B cell (primary cell): ENCODE results near the gene POLR3B. TPM values are rescaled to one million over a fixed set of nuclear protein-coding genes. Genes with fewer than 3 reads are reported as not detected.
"Not testable (repeated sequence)": the region's sequence is repeated elsewhere in the genome, so short reads cannot be mapped to it uniquely, and the experiment has no call there.

Source experiments
- ATAC-seq: fragments of 200-7000 bp; cut with Tn5 transposase; one replicate; pipeline ENCODE4 v1.10.0; 2021; ENCODE audit warnings: low read depth, mild to moderate bottlenecking, moderate number of reproducible peaks, moderate library complexity
- CTCF ChIA-PET: fragments of 350-600 bp; sonication (Branson Sonifier 250); formaldehyde crosslinking; loops from one replicate; lab custom pipeline; 2021; ENCODE audit warnings: antibody characterized with exemption, inconsistent platforms; lab: Charles Lee
- POLR2A ChIA-PET: fragments of 350-600 bp; sonication (Branson Sonifier 250); formaldehyde crosslinking; loops from one replicate; lab custom pipeline; 2021; ENCODE audit warnings: antibody characterized with exemption; lab: Charles Lee
- DNase-seq: peaks from one replicate; pipeline ENCODE4 v3.0.0; 2013
- H2AFZ ChIP-seq: 2 replicates; pipeline ENCODE4 v1.6.1; 2012; ENCODE audit warnings: mild to moderate bottlenecking, low read depth, low read length; ENCODE audit not compliant: insufficient read depth, poor library complexity, severe bottlenecking
- H3K27ac ChIP-seq, 2 donors: 1 replicate in 1 of 2; 2 replicates in 1 of 2; pipeline ENCODE4 v1.5.1; 2012 to 2013; ENCODE audit warnings: low read length in 2 of 2, mild to moderate bottlenecking in 2 of 2, moderate library complexity in 1 of 2
- H3K27me3 ChIP-seq, 4 experiments: fragments of 200-600 bp in 1 of 4; sonication (generic) in 1 of 4; replicated peaks in 1 of 4; 1 replicate in 2 of 4; 2 replicates in 2 of 4; pipeline versions ENCODE4 v1.6.1 to v1.7.0; 2013 to 2016; ENCODE audit warnings: low read length in 3 of 4, mild to moderate bottlenecking in 2 of 4, mixed read lengths in 1 of 4, moderate library complexity in 1 of 4; ENCODE audit not compliant: insufficient read depth in 4 of 4, control insufficient read depth in 3 of 4; ENCODE audit errors: control extremely low read depth in 1 of 4
- H3K36me3 ChIP-seq, 2 experiments: replicated peaks in 1 of 2; 1 replicate in 1 of 2; 2 replicates in 1 of 2; pipeline versions ENCODE4 v1.6.1 to v1.7.1; 2013; ENCODE audit warnings: low read length in 1 of 2; ENCODE audit not compliant: insufficient read depth in 2 of 2, control insufficient read depth in 1 of 2; ENCODE audit errors: control extremely low read depth in 1 of 2, extremely low read depth in 1 of 2
- H3K4me1 ChIP-seq, 2 donors: fragments of 200-600 bp in 1 of 2; sonication (generic) in 1 of 2; 1 replicate in 1 of 2; 2 replicates in 1 of 2; pipeline versions ENCODE4 v1.5.1 to v1.6.1; 2013 to 2017; ENCODE audit warnings: low read length in 2 of 2; ENCODE audit not compliant: control insufficient read depth in 2 of 2, insufficient read depth in 2 of 2
- H3K4me2 ChIP-seq: replicated peaks from 2 replicates; pipeline ENCODE3; 2012; ENCODE audit warnings: mild to moderate bottlenecking, low read depth, low read length; ENCODE audit not compliant: poor library complexity, severe bottlenecking
- H3K4me3 ChIP-seq, 5 experiments: fragments of 200-600 bp in 1 of 5; sonication (generic) in 1 of 5; 1 replicate in 3 of 5; 2 replicates in 2 of 5; pipeline versions ENCODE4 v1.5.1 to v1.7.0; 2011 to 2016; ENCODE audit warnings: low read length in 4 of 5, mild to moderate bottlenecking in 4 of 5, low read depth in 2 of 5, control low read depth in 1 of 5, moderate library complexity in 1 of 5; ENCODE audit not compliant: insufficient read depth in 1 of 5; ENCODE audit errors: control extremely low read depth in 1 of 5, extremely low read depth in 1 of 5
- H3K79me2 ChIP-seq: fragments of 200-600 bp; sonication (generic); one replicate; pipeline ENCODE4 v1.6.0; 2016; ENCODE audit warnings: low read length; ENCODE audit not compliant: control insufficient read depth, insufficient read depth
- H3K9ac ChIP-seq: fragments of 200-600 bp; sonication (generic); 2 replicates; pipeline ENCODE4 v1.6.1; 2017; ENCODE audit warnings: mild to moderate bottlenecking, low read length, moderate library complexity
- H3K9me3 ChIP-seq, 3 donors: one replicate each; pipeline versions ENCODE4 v1.6.1 to v1.7.1; 2013; ENCODE audit warnings: low read length in 2 of 3; ENCODE audit not compliant: control insufficient read depth in 2 of 3, insufficient read depth in 1 of 3; ENCODE audit errors: control extremely low read depth in 1 of 3
- H4K20me1 ChIP-seq: 2 replicates; pipeline ENCODE4 v1.6.0; 2012; ENCODE audit warnings: mild to moderate bottlenecking, low read length; ENCODE audit not compliant: insufficient read depth, control insufficient read depth, poor library complexity, severe bottlenecking
- H3K27ac Mint-ChIP-seq: one replicate; pipeline ENCODE4 v1.8.0; 2021; ENCODE audit warnings: mixed read lengths
- H3K27me3 Mint-ChIP-seq: one replicate; pipeline ENCODE4 v1.8.0; 2021; ENCODE audit warnings: mixed read lengths
- H3K4me1 Mint-ChIP-seq: one replicate; pipeline ENCODE4 v1.8.0; 2021; ENCODE audit warnings: mixed read lengths
- H3K4me3 Mint-ChIP-seq: one replicate; pipeline ENCODE4 v1.8.0; 2021; ENCODE audit warnings: mixed read lengths
- H3K9me3 Mint-ChIP-seq: one replicate; pipeline ENCODE4 v1.8.0; 2022; ENCODE audit warnings: mixed read lengths; ENCODE audit not compliant: insufficient read depth
- EZH2 ChIP-seq: IDR thresholded peaks from 2 replicates; pipeline ENCODE4 v1.6.1; 2012; ENCODE audit warnings: borderline replicate concordance, low read depth, mild to moderate bottlenecking, moderate library complexity, low read length; ENCODE audit not compliant: insufficient read depth, poor library complexity, severe bottlenecking
- WGBS: methylation state at CpG from one replicate; pipeline ENCODE4 v1.1.5; 2013; ENCODE audit warnings: missing lambda C conversion rate; ENCODE audit not compliant: insufficient coverage; 5-methylcytosine and 5-hydroxymethylcytosine counted together
- intact Hi-C: fragments of 100-400 bp; cut with micrococcal nuclease; formaldehyde crosslinking; loops from one replicate; pipeline ENCODE4 v1.10.0; 2022
- polyA plus RNA-seq: library from polyadenylated mRNA; depleted of rRNA; stranded (reverse); fragments of >200 nt; gene quantifications from 2 replicates; pipeline ENCODE4 v1.2.3, GENCODE V29; 2012
- total RNA-seq, 2 donors: library from RNA; stranded (reverse); fragments of 120-200 nt in 1 of 2; gene quantifications; 1 replicate in 1 of 2; 2 replicates in 1 of 2; pipeline versions ENCODE4 v1.2.3 to v1.2.4, GENCODE V29; 2013 to 2022
- TF ChIP-seq, protein P1 (sequence below): fragments of 200-600 bp; IDR thresholded peaks from one replicate; pipeline ENCODE4 v1.8.0; 2022; ENCODE audit warnings: antibody characterized with exemption, mild to moderate bottlenecking

Gene POLR3B
- total and polyA plus RNA-seq, 2 donors (not counting 1 experiment from before 2014, with no cell fraction given) = 1.3 to 9.7 TPM

GRCh38 chr12:106461730-106462129 is 104.2 kb downstream of the POLR3B start:
- Histone ChIP-seq H4K20me1 (no peaks in the 10 kb centered on the region), H3K4me3 (no peak overlapping the region), H3K27ac (no peak overlapping the region), H3K27me3 (no peaks in the 10 kb centered on the region), H3K79me2 (no peaks in the 10 kb centered on the region), H3K9me3 (no peaks in the 10 kb centered on the region), H3K4me1 (no peaks in the 10 kb centered on the region), H2AFZ (no peak overlapping the region), H3K4me2 (no peak overlapping the region), H3K9ac (no peak overlapping the region), H3K36me3 (peaks cover 9 to 13% of the 10 kb centered on the region in 2 experiments)
- Mint-ChIP-seq H3K9me3 (no peaks in the 10 kb centered on the region), H3K27me3 (no peaks in the 10 kb centered on the region), H3K4me1 (no peaks in the 10 kb centered on the region), H3K27ac (no peak overlapping the region), H3K4me3 (no peak overlapping the region)
- 100% methylated on average over 2 of the region's 2 CpGs for WGBS
- DNase-seq (no peak), ATAC-seq (no peak)
- no peak for TF ChIP-seq EZH2
- TF ChIP-seq, protein P1, sequence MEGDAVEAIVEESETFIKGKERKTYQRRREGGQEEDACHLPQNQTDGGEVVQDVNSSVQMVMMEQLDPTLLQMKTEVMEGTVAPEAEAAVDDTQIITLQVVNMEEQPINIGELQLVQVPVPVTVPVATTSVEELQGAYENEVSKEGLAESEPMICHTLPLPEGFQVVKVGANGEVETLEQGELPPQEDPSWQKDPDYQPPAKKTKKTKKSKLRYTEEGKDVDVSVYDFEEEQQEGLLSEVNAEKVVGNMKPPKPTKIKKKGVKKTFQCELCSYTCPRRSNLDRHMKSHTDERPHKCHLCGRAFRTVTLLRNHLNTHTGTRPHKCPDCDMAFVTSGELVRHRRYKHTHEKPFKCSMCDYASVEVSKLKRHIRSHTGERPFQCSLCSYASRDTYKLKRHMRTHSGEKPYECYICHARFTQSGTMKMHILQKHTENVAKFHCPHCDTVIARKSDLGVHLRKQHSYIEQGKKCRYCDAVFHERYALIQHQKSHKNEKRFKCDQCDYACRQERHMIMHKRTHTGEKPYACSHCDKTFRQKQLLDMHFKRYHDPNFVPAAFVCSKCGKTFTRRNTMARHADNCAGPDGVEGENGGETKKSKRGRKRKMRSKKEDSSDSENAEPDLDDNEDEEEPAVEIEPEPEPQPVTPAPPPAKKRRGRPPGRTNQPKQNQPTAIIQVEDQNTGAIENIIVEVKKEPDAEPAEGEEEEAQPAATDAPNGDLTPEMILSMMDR = no peak
- CTCF ChIA-PET = no interaction called here
- POLR2A ChIA-PET = no interaction called here
- intact Hi-C loops = no loop called here

DNA sequence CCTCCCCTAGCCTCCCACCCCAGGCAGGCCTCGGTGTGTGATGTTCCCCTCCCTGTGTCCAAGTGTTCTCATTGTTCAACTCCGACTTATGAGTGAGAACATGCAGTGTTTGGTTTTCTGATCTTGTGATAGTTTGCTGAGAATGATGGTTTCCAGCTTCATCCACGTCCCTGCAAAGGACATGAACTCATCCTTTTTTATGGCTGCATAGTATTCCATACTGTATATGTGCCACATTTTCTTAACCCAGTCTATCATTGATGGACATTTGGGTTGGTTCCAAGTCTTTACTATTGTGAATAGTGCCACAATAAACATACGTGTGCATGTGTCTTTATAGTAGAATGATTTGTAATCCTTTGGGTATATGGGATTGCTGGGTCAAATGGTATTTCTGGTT is 108.1 kb downstream of the POLR3B start:
- H3K27me3 Mint-ChIP-seq, H3K27me3 ChIP-seq, POLR2A ChIA-PET, H3K27ac ChIP-seq, H3K4me1 ChIP-seq, H3K79me2 ChIP-seq, H3K9me3 Mint-ChIP-seq, H3K27ac Mint-ChIP-seq, intact Hi-C loops, H4K20me1 ChIP-seq, H3K36me3 ChIP-seq, H3K4me1 Mint-ChIP-seq, H3K4me2 ChIP-seq, H3K9ac ChIP-seq, H3K4me3 ChIP-seq, H2AFZ ChIP-seq, ATAC-seq, H3K4me3 Mint-ChIP-seq, H3K9me3 ChIP-seq, DNase-seq, CTCF ChIA-PET: not testable (repeated sequence)
- WGBS = no CpG with 5 or more reads among the region's 4 CpGs

DNA sequence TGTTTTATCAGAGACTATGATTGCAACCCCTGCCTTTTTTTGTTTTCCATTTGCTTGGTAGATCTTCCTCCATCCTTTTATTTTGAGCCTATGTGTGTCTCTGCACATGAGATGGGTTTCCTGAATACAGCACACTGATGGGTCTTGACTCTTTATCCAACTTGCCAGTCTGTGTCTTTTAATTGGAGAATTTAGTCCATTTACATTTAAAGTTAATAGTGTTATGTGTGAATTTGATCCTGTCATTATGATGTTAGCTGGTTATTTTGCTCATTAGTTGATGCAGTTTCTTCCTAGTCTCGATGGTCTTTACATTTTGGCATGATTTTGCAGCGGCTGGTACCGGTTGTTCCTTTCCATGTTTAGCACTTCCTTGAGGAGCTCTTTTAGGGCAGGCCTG is 118.1 kb downstream of the POLR3B start:
- H3K4me3 ChIP-seq, H3K4me3 Mint-ChIP-seq, H4K20me1 ChIP-seq, H3K79me2 ChIP-seq, H3K9me3 Mint-ChIP-seq, H3K27ac ChIP-seq, ATAC-seq, H3K4me1 Mint-ChIP-seq, CTCF ChIA-PET, H3K9me3 ChIP-seq, POLR2A ChIA-PET, H3K27me3 Mint-ChIP-seq, H3K36me3 ChIP-seq, H3K27ac Mint-ChIP-seq, H3K4me1 ChIP-seq, H2AFZ ChIP-seq, H3K27me3 ChIP-seq, DNase-seq, H3K4me2 ChIP-seq, H3K9ac ChIP-seq, intact Hi-C loops: not testable (repeated sequence)
- no CpG with 5 or more reads among the region's 3 CpGs for WGBS
